ENCODE data around the gene TEX36.
"Not testable (repeated sequence)": the region's sequence is repeated elsewhere in the genome, so short reads cannot be mapped to it uniquely, and the experiment has no call there.

Gene TEX36, protein sequence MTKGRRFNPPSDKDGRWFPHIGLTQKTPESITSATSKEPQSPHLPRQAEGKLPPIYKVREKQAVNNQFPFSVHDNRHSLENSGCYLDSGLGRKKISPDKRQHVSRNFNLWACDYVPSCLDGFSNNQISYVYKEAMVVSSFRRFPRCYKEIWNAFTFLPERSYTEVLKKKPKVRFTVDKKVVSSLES

DNA sequence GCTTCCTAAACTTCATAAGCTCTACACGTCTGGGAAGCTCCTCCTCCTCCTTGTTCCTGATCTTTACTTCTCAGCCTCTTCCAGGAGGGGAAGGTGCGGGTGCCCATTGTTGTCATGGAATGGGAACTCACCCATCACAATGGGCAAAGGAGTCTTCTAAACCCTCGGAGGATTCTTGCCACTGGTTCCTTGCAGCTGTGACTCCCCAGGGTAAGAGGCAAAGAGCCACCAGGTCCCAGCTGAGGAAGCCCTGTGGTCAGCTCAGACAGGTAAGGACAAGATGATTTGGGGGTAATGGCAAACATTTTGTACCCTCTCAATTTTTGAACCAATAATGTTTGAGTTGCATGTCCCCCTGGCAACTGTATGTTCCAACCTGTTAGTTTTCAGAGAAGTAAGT, at the start of gene TEX36:
Gene TEX36, minus strand, starts transcription at position 101 of the 400 bp plus-strand sequence. CDS start 174 bp downstream, outside the sequence.
- DNase-seq, result no peak

DNA sequence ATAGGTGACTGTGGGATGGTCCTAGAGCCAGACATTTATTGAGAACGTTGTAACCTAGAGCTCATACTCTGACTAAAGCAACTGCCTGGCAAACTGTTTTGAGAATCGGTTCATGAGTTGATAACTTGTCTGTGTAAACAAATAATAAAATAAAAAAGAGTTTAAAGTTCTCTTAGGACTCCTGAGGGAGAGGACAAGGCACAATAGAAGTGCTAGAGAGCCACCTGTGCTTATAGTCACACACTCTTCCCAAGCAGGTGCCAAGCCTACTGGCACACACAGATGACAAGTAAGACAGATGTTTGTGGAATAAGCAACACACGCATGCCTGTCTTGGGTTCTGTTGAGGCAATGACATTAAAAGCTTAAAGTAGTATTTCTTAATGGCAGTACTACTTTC, 44.5 kb upstream of the TEX36 start:
- no peak for DNase-seq

DNA sequence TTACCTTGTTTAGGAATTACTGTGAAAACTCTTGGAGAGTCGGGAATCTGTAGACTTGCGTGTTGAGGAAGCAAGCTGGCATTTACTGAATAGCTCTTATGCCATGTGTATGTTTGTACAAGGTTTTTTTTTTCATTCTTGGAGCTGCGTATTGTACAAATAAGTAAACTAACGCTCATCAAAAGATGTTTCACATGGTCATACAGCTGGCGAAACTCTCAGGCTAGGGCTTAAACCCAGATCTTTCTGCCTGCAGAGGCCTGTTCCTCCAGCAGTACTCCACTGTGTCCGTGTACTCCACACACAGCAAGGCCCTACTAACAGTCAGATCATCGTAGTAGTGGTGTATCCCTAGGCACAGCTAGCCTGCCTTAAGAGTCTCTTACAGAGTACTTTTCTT, 44.0 kb upstream of the TEX36 start:
- DNase-seq, result no peak

DNA sequence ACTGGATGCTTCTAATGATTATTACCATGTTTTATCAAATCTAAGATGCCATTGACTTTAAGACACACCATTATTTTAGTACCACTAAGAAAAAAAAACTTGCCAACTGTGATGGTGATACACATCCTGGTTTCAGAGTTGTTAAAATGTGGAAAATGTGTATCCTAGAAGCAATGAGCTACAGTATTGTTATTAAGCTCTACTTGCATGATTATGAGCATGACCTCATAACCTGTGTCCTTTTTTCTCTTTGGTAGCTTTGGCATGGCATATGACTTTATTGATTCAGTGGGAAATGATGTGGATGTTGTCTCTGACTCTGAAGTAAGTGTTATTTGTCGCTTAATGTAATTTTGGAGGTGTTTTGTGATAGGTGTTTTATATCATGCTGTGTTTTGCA, 39.8 kb upstream of the TEX36 start:
- no peak for DNase-seq

DNA sequence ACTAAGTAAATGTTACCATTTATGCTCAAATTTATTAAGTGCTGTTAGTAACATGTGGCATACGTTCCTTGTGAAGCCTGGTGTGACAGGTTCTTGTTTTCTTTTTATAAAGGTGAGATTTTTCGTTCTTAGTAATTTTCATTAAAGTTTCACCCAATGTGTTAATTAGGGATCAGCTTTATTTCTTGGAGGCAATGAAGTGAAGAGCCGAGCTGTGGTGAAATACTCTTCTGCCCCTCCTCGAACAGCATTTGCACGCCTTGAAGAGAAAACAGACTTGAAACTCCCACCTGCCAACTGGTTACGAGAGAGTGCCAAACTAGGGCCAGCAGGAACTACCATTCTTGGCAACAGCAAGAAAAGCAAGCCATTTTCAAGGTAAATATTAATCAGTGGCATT, 38.1 kb upstream of the TEX36 start:
- DNase-seq, result no peak

DNA sequence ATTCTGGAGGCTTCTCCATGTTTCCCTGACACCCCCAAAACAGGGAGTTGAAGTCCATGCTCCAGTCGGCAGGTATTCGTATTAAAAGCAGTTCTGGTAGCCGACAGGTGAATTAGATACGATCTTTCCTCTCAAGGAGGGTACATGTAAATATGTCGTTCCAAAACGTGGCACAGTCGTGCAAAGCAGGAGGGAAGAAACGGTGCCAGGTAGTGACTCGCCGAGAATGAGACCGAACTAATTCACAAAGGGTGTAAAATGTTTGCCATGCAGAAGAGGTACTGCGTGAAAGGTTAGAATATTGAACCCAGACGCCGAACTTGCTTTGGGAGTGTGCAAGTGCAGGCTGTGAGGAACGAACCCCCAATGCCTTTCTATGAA, 37.0 kb upstream of the TEX36 start:
- no peak for DNase-seq

DNA sequence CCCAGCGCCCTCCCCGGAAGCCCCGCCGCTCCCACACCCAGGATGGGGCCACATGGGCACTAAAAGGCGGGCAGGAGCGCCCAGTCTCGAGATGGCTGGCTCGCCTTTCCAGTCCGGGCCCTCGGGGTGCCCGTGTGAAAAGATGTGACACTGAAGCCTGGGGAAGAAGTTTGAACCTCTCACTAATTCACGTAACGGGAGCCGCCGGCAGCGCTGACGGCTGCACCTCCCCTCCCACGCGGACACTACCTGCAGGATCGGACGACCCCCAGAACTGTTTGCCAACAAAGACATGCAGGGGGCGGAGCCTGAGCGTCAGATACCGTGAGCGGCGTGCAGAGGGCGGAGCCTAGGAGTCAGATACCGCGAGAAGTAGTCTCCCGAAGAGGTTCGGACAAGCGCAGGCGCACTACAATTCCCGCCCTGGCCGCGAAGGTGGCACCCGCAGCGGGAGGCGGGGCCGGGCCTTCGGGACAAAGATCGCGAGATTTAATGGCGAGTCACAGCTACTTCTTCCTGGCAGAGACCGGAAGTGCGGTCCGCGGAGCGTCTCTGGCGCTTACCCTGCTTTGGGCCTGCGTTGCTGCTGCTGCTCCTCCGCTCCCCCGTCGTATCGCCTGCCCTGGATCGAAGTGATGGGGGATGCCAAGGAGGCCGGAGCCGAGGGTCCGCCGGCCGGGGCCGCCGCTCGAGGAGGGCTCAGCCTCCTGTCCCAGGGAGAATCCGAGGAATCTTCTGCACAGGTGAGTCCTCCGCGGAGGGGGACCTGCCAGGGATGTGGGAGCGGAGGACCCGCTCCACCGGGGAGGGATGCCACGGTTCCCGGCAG, 36.4 kb upstream of the TEX36 start, which contains the start of gene EDRF1:
Gene EDRF1, plus strand, starts transcription at position 537 of the 829 bp plus-strand sequence. Its CDS starts 99 bp downstream, at position 636.
- DNase-seq, result peak; percentile 99

DNA sequence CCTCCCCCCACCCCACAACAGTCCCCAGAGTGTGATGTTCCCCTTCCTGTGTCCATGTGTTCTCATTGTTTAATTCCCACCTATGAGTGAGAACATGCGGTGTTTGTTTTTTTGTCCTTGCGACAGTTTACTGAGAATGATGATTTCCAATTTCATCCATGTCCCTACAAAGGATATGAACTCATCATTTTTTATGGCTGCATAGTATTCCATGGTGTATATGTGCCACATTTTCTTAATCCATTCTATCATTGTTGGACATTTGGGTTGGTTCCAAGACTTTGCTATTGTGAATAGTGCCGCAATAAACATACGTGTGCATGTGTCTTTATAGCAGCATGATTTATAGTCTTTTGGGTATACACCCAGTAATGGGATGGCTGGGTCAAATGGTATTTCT, 31.8 kb upstream of the TEX36 start:
- DNase-seq, result not testable (repeated sequence)

DNA sequence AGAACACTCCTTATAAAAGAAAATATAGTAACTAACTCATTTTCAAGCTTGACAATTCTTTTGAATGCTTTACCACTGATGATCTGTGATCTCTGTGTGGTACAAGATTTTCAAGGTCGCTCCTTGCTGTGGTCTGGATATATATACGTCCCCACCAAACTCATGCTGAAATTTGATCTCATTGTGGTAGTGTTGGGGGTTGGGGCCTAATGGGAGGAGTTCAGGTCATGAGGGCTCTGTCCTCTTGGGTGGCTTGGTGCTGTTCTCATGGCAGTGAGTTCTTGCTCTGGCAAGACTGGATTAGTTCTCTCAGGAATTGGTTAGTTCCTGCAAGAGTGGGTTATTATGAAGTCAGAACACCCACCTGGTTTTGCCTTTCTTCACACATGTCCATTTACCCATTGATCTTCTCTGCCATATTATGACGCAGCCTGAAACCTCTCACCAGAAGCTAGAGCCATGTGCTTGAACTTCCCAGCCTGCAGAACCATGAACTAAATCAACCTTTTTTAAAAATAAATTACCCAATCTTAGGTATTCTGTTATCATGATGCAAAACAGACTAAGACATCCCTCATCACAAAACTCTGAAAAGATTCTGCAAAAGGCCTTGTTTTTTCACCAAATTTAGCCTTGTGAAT, 28.3 kb upstream of the TEX36 start:
- DNase-seq, result no peak

DNA sequence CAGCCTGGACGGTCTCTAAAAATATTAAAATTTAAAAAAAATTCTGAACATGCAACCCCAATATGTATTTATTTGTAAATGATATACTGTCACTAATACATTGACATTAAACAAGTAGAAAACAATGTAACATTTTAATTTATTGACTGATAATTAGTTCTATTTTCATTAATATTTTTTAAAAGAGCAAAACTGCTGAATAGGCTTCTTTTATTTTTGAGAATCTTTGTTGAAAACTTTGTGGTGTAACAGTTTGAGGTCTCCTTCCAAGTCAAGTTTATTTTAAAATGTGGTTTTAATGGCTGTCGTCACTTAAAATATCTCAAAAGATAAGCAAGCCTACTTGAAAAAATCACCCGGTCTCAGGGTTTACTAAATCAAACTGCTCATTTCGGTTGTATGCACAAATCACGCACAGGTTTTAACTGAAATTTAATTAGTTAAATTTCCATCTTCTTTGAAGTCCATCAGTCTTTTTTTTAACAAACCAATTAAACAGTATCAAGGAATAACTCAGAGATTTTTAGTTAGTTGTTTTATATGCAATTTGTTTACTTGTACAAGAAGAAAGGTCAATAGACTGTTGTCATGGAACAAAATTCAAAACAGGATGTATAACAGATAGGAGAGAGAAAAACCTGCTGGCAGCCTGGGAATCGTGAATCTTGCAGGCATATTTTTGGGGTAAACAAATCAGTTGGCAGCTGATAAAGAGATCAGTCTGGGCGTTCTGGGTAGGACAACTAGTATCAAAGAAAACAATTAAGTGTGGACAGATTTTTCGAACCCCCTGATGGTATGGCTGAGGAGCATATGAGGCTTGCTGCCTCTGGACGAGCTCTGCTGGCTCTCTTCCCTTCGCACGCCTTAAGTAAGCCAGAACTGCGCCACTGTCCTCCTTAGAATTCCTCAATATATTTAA, 26.9 kb upstream of the TEX36 start:
- DNase-seq, result no peak

DNA sequence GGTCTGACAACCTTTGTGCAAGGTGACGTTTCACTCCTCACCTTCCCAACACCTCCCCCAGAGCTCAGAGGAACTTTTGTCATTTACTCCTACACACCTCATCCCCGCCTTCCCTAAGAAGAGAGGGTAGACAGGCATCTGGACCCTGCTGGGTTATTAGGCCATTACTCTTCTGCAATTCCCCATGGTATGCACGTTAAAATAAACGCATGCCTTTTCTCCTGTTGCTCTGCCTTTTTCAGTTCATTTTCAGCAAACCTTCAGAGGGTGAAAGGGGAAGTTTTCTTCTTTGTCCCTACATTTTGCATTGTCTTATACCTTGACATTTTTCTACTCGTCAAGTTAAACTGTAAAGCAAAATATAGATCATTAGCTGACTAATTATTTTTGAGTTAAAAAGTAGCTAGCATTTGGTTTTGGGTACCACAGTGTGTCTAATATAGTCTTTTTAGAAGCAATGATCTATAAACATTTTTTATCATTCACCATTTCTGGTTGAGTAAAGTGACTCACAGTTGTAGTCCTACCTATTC, 26.1 kb upstream of the TEX36 start:
- DNase-seq, result no peak

DNA sequence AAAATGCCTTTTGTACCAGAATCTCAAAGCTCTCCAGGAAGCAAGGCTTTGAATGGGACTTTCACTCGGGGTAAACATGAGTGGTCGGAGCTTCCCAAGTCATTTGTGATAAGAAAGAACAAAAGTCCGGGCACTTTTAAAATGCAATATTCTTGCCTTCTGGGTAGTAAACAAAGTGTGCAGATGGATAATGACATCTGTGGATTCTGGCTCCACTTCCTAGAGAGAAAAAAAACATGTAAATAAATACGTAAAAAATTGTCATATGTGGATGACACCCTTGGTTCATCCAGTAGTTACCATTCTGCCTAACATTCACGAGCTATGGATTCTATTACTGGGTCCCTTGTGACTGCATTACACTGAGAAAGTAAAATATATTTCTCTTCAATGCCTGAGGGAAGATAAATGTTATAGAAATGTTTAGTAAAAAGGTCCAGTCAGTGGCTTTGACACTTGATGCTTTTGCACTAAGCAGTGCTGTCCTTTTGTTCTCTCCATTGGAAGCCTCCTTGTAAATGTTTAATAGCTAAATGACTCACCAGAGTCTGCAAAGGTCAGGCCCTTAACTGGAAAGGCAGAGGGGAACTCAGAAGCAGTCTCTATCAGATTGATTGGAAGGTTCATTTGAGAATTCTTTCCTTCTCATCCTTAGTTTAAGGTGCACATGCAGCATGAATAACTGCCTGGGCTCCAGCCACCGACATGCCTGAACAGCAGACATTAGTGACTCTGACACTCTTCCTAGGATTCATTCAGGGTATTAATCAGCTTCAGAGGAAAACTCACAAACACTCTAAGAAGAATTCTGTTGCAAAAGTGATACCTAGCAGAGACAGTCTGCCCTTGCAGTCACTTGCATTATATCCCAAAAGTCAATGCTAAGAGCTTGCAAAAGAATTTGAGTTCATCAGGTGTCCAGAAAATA, 24.8 kb upstream of the TEX36 start:
- no peak for DNase-seq

DNA sequence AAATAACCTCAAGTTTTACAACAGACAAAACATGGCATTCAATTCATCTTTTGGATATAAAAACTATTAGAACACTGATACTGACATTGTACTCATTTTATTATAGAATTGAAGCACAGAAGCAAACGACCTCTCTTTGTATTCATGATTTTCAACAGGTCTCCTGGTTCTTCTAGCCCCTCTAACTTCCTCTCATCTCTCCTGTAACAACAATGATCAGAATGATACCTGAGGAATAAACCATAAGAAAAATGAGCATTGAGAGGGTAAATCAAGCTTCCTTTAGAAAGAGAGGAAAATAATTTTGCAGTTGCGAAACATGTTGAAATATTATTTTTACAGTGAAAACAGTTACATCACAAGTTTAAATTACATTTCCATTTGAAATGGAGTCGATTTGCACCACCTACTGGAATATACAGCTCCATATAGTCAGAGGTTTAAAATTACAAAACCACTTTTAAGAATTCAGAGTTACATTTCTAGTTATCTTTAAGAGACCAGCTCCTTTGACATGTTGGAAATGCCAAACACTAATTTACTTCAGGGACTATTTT, 17.5 kb upstream of the TEX36 start:
- DNase-seq, result no peak

DNA sequence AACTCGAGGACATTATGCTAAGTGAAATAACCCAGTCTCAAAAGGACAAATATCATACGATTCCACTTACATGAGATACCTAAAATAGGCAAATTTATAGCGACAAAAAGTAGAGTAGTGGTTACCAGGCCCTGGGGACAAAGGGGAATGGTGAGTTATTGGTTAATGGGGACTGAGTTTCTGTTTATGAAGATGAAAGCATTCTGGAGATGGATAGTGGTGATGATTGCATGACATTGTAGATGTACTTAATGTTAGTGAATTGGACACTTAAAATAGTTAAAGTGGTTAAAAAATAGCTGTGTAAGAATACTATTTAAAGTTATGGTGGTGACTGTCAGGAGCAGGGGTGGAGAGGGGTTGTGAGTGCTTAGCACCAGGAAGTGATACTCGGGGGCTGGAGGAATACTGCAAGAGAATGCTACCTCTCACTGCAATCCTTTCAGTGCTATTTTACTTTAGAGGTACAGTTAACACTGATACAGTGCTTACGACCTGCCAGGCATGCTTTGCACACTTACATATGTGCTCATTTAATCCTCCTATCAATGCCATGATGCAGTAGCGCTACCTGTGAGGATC, 16.7 kb upstream of the TEX36 start:
- DNase-seq, result no peak

DNA sequence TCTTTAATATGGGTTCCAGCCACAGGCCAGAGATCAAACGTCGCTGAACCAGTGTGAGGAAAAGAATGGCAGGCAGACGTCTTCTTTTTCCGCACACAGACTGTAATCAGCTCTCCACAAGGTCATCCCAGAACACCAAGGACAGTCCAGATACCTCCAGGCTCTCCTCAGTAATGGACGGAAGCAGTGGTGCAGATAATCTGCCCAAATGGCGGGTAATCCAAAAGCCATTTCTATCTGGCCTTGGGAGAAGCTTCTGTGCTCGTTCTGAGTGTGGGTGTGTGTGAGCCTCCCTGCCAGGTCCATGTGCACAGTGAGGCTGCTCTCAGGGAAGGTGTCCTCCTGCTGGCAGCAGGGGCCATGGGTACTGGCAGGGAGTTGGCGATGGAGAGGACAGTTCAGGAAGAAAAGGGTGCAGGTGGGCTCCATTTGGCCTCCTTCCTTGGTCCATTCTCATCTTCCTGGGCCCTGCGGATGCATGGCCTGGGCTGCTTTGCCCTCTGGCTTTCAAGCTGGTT, 15.6 kb upstream of the TEX36 start:
- no peak for DNase-seq

DNA sequence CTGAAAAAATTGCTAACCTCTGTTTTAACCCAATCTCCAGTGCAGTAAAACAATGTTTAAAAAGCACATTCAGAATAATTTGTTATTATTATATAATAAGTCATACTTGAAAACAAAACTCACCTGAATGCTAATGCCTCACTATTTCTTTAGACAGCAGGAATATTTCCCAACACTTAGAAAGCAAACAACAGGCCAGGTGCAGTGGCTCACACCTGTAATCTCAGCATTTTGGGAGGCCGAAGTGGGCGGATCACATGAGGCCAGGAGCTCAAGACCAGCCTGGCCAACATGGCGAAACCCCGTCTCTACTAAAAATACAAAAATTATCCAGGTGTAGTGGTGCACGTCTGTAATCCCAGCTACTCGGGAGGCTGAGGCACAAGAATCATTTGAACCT, 13.9 kb upstream of the TEX36 start:
- not testable (repeated sequence) for DNase-seq

DNA sequence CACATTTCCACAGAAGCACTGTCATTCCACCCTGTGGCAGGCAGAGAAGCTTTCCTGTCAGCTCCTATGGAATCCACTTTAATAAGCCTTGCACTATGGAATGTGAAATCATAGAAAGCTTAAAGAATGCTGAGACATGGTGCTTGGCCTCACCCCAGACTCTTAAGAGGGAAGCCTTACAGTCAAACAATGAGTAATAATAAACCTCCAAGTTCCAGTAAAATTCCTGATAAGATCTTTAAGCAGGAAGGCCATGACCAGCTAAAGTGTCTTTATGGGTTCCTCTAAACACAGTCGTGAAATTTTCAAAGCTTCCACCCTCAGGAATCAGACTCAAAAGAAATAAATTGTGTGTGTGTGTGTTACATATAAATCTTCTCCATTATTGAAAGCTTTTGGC, 11.9 kb upstream of the TEX36 start:
- DNase-seq, result no peak

DNA sequence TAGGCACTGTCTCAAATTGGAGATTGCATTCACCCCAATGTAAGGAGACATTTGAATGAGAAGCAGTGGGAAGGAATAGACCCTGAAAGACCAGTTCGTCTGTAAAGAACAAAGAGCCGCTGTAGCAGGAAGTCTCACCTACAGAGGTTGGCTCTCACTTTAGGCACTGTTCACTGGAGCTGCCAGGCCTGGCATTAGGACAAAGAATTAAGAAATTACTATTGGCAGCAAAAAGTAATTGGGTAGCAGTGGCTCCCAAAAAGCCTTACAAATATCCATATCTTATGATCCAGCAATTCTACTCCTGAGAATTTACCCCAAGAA, 10.5 kb upstream of the TEX36 start:
- DNase-seq, result no peak

DNA sequence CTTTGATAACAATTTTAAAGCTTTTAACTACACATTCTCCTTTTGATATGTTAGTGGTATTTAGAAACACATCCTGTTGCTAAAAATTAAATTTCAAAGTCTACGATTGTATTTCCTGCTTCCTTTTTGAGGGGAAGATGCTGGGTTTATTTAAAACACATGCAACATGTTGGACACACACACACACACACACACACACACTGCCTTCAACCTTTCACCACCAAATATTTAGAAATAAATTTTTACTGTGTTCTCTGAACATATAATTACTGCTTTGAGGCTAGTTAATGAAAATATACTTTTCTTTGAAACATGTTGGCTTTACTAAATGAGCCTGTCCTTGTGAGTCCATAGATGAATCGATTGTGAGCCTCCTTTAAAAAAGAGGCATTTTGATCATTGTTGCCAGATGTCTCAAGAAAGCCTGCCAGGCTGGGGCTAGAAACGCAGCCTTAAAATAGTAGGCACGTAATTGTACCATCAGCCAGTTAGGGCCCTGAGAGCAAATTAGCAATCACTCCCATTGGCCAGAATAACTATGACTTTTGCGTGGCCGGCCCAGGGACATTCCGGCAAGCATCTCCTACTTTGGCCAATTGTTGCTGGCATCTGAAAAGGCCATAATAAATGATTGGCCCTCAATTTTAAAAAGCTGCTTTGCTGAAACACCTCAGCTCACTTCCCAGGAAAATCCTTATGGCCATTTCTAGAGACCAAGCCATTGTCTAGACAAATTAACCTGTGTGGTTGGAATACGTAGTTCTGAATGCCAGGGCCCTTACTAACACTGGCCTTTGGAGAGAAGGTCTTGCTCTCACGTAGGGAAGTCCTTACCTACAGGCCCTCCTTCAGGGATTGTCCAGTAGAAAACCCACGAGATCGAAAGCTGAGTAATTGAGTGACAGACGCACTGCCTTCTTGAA, 9.9 kb upstream of the TEX36 start:
- no peak for DNase-seq

DNA sequence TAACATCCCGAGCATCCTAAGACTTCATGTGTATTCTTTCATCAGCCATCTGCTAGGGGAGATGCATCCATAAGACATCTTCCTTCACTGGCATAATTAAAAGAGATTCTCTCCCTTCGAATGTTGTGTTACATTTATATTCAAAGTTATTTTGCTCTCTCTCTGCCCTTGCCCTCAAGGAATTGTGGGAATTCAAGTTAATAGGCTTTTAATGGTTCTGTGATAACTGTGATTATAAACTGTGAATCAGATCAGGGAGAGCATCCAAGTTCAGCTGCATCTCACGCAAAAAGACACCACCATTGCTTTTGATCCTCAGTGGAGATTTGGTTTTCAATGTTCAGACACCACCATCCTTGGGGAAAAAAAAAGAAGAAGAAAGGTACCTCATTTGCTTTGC, 9.2 kb upstream of the TEX36 start:
- no peak for DNase-seq

Measured in activated CD8-positive, alpha-beta memory T cell treated with anti-CD3 and anti-CD28 coated beads, Interleukin-2, amount 50 U/mL, for 4 hours (primary cell).